ENCODE data around the gene CCL22.

Gene CCL22

GRCh38 chr16:57376313-57376818, 17.8 kb downstream of the CCL22 start:
- no peak for DNase-seq (ENCODE audit: low spot score)

DNA sequence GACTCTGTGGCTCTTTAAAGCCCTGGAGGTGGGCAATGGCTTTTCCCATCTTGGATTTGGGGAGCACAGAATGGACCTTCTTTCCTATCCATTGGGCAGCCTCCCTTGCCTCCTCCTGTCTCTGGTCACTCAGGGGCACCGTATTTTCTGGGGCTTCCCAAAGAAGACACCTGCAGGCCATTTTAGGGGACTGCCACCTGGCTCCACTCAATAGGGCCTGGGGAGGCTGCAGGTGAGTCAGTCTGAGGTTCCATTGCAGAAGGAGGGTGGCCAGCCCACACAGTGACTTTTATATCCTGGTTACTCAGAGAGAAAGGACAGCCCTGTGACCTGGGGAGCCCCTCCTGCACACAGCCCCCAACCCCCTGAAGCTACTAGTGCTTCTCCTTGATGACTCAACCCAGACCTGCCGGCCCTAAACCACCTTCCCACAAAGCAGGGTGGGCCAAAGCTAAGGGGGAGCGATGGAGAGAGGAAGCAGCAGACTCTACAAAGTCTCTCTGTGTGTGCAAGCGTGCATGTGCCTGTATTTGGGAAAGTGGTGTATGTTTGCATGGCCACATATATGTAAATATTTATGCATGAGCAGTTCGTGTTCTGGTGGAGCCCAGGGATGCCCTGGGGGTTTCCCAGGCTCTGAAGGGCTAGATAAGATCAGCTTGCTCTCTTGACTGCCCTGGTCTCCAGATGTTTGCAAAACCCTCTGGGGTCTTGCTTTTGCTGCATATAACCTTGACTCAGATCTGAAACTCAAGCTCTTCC, 18.7 kb downstream of the CCL22 start:
- DNase-seq (ENCODE audit: low spot score) = no peak

- DNase-seq (ENCODE audit: low spot score) = no peak
Measured at GRCh38 chr16:57379579-57379978, 21.0 kb downstream of the CCL22 start.

DNA sequence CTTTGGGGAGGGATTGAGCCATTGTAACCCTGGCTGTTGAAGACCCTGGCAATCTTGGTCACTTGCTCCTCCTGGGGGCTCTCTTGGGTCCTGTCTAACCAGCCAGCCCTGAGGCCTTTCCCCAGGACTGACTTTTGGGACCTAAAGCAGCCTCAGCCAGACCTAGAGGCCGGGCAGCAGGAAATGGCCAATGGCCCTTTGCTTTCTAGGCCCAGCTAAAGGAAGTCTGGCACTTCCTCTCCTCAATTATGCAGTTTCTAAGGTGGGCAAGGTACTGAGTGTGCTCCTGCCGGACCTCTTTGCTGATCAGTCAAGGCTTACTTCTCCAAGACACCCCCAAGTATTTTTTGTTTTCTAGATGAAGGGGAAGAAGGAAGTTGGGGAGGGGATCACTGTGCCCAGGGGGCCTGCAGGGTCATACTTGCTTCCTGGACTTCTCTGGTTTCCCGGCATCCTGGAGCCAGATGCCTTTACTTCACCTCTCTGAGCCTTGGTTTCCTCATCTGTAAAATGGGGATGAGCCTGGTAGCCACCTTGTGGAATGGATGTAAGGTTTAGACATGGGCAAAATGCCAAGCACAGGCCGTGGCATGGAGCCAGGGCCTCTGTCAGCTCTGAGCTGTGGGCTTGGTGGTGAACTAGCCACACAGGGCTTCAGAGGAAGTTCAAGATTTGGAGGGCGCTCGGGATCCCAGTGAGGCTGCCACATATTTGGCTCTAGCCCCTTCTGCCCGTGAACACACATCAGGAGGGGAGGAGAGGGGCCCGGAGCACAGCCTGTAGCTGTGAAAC, 22.3 kb downstream of the CCL22 start:
- no peak for DNase-seq (ENCODE audit: low spot score)

GRCh38 chr16:57381791-57382534, 23.4 kb downstream of the CCL22 start:
- no peak for DNase-seq (ENCODE audit: low spot score)

- no peak for DNase-seq (ENCODE audit: low spot score)
Measured at GRCh38 chr16:57382535-57383275, 24.1 kb downstream of the CCL22 start.

- DNase-seq (ENCODE audit: low spot score) = no peak
Measured at GRCh38 chr16:57383276-57384247, 25.0 kb downstream of the CCL22 start.

GRCh38 chr16:57384248-57385070, 25.9 kb downstream of the CCL22 start:
- DNase-seq (ENCODE audit: low spot score) = no peak

GRCh38 chr16:57385083-57385482, 26.5 kb downstream of the CCL22 start:
- no peak for DNase-seq (ENCODE audit: low spot score)

DNA sequence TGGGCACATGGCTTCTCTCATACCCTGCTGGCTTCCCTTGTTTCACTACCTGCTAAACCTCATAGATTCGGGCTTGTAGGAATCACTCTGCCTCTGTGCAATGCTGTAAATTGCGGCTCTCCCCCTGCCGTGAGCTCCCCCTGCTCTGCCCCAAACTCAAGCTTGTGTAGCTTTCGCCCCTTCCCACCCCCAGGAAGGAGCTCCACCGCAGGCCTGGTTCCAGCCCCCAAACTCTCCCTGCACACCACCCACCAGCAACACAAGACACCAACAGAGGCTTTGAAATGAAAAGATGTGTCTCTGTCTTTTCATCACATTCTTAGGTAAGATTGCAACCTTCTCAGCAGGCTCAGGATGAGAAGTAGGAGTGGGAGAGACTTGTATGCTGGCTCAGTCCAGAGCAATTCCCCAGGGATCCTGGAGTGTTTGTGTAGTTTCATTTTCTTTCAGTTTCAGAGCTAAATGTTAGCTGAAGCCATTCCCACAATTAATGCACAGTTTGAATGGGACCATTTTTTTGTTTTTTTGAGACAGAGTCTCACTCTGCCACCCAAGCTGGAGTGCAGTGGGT, 27.9 kb downstream of the CCL22 start:
- no peak for DNase-seq (ENCODE audit: low spot score)

DNA sequence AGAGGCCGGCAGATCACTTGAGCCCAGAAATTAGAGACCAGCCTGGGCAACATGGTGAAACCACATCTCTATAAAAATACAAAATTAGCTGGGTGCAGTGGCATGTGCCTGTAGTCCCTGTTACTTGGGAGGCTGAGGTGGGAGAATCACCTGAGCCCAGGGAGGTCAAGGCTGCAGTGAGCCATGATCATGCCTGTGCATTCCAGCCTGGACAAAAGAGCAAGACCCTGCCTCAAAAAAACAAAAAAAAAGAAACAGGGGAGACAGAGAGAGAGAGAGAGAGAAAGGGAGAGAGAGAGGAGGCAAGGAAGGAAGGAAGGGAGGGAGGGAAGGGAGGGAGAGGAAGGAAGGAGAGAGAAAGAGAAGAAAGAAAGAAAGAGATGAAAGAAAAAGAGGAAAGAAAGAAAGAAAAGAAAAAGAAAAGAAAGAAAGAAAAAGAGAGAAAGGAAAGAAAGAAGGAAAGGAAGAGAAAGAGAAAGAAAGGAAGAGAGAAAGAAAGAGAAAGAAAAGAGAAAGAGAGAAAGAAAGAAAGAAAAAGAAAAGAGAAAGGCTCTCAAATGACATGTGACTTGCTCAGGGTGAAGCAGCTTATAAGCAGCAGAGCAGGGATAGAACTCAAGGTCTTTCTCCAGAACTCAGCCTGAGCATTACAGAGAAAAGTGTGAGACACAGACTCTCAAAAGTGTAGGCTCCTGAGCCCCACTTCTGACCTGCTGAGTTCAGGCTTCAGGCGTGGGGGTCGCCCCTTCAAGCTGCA, 29.2 kb downstream of the CCL22 start:
- no peak for DNase-seq (ENCODE audit: low spot score)

DNA sequence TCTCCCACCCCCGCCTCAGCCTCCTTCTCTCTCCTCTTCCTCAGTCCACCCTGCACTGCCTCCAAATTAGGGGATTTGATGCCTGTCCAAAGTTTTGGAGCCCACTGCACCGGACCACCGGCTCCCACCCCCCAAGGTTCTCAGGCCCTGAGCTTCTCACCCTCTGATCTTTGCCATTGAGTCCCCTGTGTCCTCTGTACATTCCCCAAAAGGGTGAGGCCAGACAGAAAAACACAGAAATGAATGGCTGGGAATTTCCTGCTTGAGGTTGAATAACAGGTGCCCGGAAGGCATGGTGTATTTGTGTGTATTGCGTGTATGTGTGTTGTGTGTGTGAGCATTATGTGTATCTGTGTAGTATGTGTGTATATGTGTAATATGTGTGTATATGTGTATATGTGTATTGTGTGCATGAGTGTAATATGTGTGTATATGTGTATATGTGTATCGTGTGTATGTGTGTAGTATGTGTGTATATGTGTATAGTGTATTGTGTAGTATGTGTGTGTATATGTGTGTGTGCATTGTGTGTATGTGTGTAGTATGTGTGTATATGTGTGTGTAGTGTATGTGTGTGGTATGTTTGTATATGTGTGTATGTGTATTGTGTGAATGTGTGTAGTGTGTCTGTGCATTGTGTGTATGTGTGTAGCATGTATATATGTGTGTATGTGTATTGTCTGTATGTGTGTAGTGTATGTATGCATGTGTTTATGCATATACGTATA, 29.9 kb downstream of the CCL22 start:
- no peak for DNase-seq (ENCODE audit: low spot score)

DNA sequence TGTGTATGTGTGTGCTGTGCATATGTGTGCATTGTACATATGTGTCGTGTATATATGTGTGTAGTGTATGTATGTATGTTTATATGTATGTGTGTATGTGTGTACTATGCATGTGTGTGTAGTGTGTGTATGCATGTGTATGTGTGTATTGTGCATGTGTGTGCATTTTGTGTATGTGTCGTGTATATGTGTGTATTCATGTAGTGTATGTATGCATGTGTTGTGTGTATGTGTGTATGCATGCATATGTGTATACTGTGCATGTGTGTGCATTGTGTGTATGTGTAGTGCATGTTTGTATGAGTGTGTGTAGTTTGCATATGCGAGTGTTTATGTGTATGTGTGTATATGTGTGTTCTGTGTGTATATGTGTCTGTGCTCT, 30.5 kb downstream of the CCL22 start:
- no peak for DNase-seq (ENCODE audit: low spot score)

GRCh38 chr16:57390636-57391295, 32.2 kb downstream of the CCL22 start:
- no peak for DNase-seq (ENCODE audit: low spot score)

- DNase-seq (ENCODE audit: low spot score) = no peak
Measured at GRCh38 chr16:57391300-57391699, 32.7 kb downstream of the CCL22 start.

GRCh38 chr16:57391708-57392107, 33.1 kb downstream of the CCL22 start:
- DNase-seq (ENCODE audit: low spot score) = no peak

DNA sequence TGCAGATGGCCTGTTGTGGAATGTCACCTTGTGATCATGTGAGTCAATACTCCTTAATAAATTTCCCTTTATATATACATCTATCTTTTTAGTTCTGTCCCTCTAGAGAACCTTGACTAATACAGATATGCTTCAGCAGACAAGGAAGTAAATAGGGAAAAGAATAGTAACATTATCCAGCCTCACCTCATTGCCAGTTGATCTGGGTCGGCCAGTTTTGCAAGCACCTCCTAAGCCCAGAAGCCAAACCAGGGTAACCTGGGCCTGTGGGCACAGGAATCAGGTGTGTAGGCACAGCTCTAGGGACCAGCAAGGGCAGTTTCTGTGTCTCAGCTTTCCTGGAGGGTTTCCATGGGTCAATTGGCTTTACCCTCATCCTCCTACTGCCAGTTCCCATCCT, 34.1 kb downstream of the CCL22 start:
- DNase-seq (ENCODE audit: low spot score) = no peak

Data from iPS-NIHi11 (cell line).